BLaER1 treated with 17β-estradiol and CSF1 and Interleukin-3, amounts not matched to agents 10 nM and 100 nM (cell line): ENCODE results near the gene DUSP10.

ENCODE experiments used
- H3K27ac ChIP-seq, 11 experiments: shearing (Covaris generic); formaldehyde crosslinking; 2 replicates each; pipeline ENCODE4 v1.8.1; 2022
- H3K27me3 ChIP-seq, 11 experiments: shearing (Covaris generic); formaldehyde crosslinking; 2 replicates each; pipeline ENCODE4 v1.8.1; 2022
- H3K36me3 ChIP-seq, 11 experiments: shearing (Covaris generic); formaldehyde crosslinking; 2 replicates each; pipeline ENCODE4 v1.8.1; 2022
- H3K4me1 ChIP-seq, 10 experiments: shearing (Covaris generic); formaldehyde crosslinking; 2 replicates each; pipeline ENCODE4 v1.8.1; 2022
- H3K4me2 ChIP-seq, 11 experiments: shearing (Covaris generic); formaldehyde crosslinking; 2 replicates each; pipeline ENCODE4 v1.8.1; 2022
- H3K4me3 ChIP-seq, 10 experiments: shearing (Covaris generic); formaldehyde crosslinking; 2 replicates each; pipeline ENCODE4 v1.8.1; 2022
- H3K9ac ChIP-seq, 11 experiments: shearing (Covaris generic); formaldehyde crosslinking; 2 replicates each; pipeline ENCODE4 v1.8.1; 2022
- H3K9me3 ChIP-seq, 11 experiments: shearing (Covaris generic); formaldehyde crosslinking; replicated peaks in 1 of 11; 2 replicates each; pipeline ENCODE4 v1.8.1; 2022
- H4K20me1 ChIP-seq, 11 experiments: shearing (Covaris generic); formaldehyde crosslinking; 2 replicates each; pipeline ENCODE4 v1.8.1; 2022
- Cebpa-rat ChIP-seq, 11 experiments: shearing (Covaris generic); IDR thresholded peaks; 2 replicates each; pipeline ENCODE4 v1.8.1; 2022

The DUSP10 gene

GRCh38 chr1:221780175-221780574, 38.3 kb upstream of the DUSP10 start:
- H4K20me1 ChIP-seq: no peaks in the 10 kb centered on the region; a peak in 1 of 22 replicates
- H3K36me3 ChIP-seq: no peaks in the 10 kb centered on the region
- no peak for TF ChIP-seq Cebpa-rat (IDR thresholded peaks at IDR 0.05)
- no peaks in the 10 kb centered on the region for H3K9me3 ChIP-seq
- no peaks in the 10 kb centered on the region for H3K27me3 ChIP-seq
- H3K4me1 ChIP-seq: peaks cover 58 to 88% (median 68%) of the 10 kb centered on the region in 10 experiments
- H3K27ac ChIP-seq: peak overlapping the region in 3 of 11 experiments; percentile 5 to 62 (median 7); a peak in 3 of 22 replicates
- H3K9ac ChIP-seq: no peak overlapping the region
- H3K4me3 ChIP-seq: no peak overlapping the region
- 0 out of 22 replicates have a peak overlapping the region, but pooled peaks of 2 of the 11 experiments have one; percentile 42 to 58 for H3K4me2 ChIP-seq

GRCh38 chr1:221779771-221780170, 37.9 kb upstream of the DUSP10 start:
- Histone ChIP-seq H3K27ac (peak overlapping the region in 2 of 11 experiments; percentile 5 to 62; a peak in 3 of 22 replicates), H3K4me3 (no peak overlapping the region), H4K20me1 (no peaks in the 10 kb centered on the region; a peak in 1 of 22 replicates), H3K9ac (no peak overlapping the region), H3K36me3 (no peaks in the 10 kb centered on the region), H3K4me1 (peaks cover 55 to 87% (median 66%) of the 10 kb centered on the region in 10 experiments), H3K27me3 (no peaks in the 10 kb centered on the region), H3K9me3 (no peaks in the 10 kb centered on the region), H3K4me2 (0 out of 22 replicates have a peak overlapping the region, but pooled peaks of 2 of the 11 experiments have one; percentile 70 to 75)
- TF ChIP-seq Cebpa-rat (IDR thresholded peaks at IDR 0.05): no peak

GRCh38 chr1:221778535-221779142, 36.8 kb upstream of the DUSP10 start:
- peak overlapping the region; percentile 56 to 86 (median 70); a peak in 21 of 22 replicates for H3K4me2 ChIP-seq
- TF ChIP-seq Cebpa-rat (IDR thresholded peaks at IDR 0.05): no peak
- H3K4me3 ChIP-seq: no peak overlapping the region
- peak overlapping the region in 3 of 11 experiments; percentile 9 to 30 (median 18); a peak in 2 of 22 replicates for H3K9ac ChIP-seq
- H3K27ac ChIP-seq: peak overlapping the region in 8 of 11 experiments; percentile 42 to 65 (median 53); a peak in 15 of 22 replicates
- H3K36me3 ChIP-seq: no peaks in the 10 kb centered on the region
- no peaks in the 10 kb centered on the region for H3K27me3 ChIP-seq
- no peaks in the 10 kb centered on the region; a peak in 1 of 22 replicates for H4K20me1 ChIP-seq
- peaks cover 44 to 76% (median 56%) of the 10 kb centered on the region in 10 experiments for H3K4me1 ChIP-seq
- H3K9me3 ChIP-seq: no peaks in the 10 kb centered on the region

- Histone ChIP-seq H3K4me2 (peak overlapping the region; percentile 56 to 86 (median 70)), H3K4me1 (peaks cover 38 to 71% (median 50%) of the 10 kb centered on the region in 10 experiments), H3K27ac (peak overlapping the region in 8 of 11 experiments; percentile 42 to 65 (median 53); a peak in 15 of 22 replicates), H3K9me3 (no peaks in the 10 kb centered on the region), H3K36me3 (no peaks in the 10 kb centered on the region), H3K4me3 (no peak overlapping the region), H4K20me1 (no peaks in the 10 kb centered on the region; a peak in 1 of 22 replicates), H3K27me3 (no peaks in the 10 kb centered on the region), H3K9ac (peak overlapping the region in 3 of 11 experiments; percentile 9 to 30 (median 18); a peak in 2 of 22 replicates)
- no peak for TF ChIP-seq Cebpa-rat (IDR thresholded peaks at IDR 0.05)
Observed at GRCh38 chr1:221778125-221778524, 36.2 kb upstream of the DUSP10 start.

- Histone ChIP-seq H3K9ac (no peak overlapping the region; a peak in 1 of 22 replicates), H4K20me1 (no peaks in the 10 kb centered on the region; a peak in 1 of 22 replicates), H3K9me3 (no peaks in the 10 kb centered on the region), H3K4me2 (peak overlapping the region; percentile 56 to 86 (median 70)), H3K4me3 (no peak overlapping the region), H3K36me3 (no peaks in the 10 kb centered on the region), H3K27ac (peak overlapping the region in 9 of 11 experiments; percentile 19 to 65 (median 52); a peak in 16 of 22 replicates), H3K4me1 (peaks cover 33 to 65% (median 45%) of the 10 kb centered on the region in 10 experiments), H3K27me3 (no peaks in the 10 kb centered on the region)
- TF ChIP-seq Cebpa-rat (IDR thresholded peaks at IDR 0.05): no peak
Observed at GRCh38 chr1:221777431-221778072, 35.7 kb upstream of the DUSP10 start.

- Histone ChIP-seq H3K4me2 (peak overlapping the region; percentile 56 to 86 (median 70)), H3K4me1 (peaks cover 29 to 61% (median 41%) of the 10 kb centered on the region in 10 experiments), H3K4me3 (no peak overlapping the region), H3K9ac (no peak overlapping the region), H4K20me1 (no peaks in the 10 kb centered on the region; a peak in 1 of 22 replicates), H3K36me3 (no peaks in the 10 kb centered on the region), H3K27me3 (no peaks in the 10 kb centered on the region), H3K9me3 (no peaks in the 10 kb centered on the region), H3K27ac (peak overlapping the region in 10 of 11 experiments; percentile 19 to 65 (median 50); a peak in 18 of 22 replicates)
- TF ChIP-seq Cebpa-rat (IDR thresholded peaks at IDR 0.05): no peak
Observed at GRCh38 chr1:221776495-221777301, 34.8 kb upstream of the DUSP10 start.

- Histone ChIP-seq H3K36me3 (no peaks in the 10 kb centered on the region), H3K4me1 (peaks cover 29 to 46% (median 32%) of the 10 kb centered on the region in 10 experiments), H3K9me3 (no peaks in the 10 kb centered on the region), H3K4me3 (no peak overlapping the region), H3K27ac (no peak overlapping the region), H3K9ac (no peak overlapping the region), H4K20me1 (no peaks in the 10 kb centered on the region; a peak in 1 of 22 replicates), H3K4me2 (no peak overlapping the region), H3K27me3 (no peaks in the 10 kb centered on the region)
- TF ChIP-seq Cebpa-rat (IDR thresholded peaks at IDR 0.05): no peak
Observed at GRCh38 chr1:221775206-221775605, 33.3 kb upstream of the DUSP10 start.

- Histone ChIP-seq H3K36me3 (no peaks in the 10 kb centered on the region), H3K27ac (no peak overlapping the region), H3K4me1 (peaks cover 28 to 38% (median 31%) of the 10 kb centered on the region in 10 experiments), H3K4me2 (no peak overlapping the region), H3K4me3 (no peak overlapping the region), H3K9ac (no peak overlapping the region), H3K27me3 (no peaks in the 10 kb centered on the region), H4K20me1 (no peaks in the 10 kb centered on the region; a peak in 1 of 22 replicates), H3K9me3 (no peaks in the 10 kb centered on the region)
- TF ChIP-seq Cebpa-rat (IDR thresholded peaks at IDR 0.05): no peak
Observed at GRCh38 chr1:221774054-221774842, 32.4 kb upstream of the DUSP10 start.
